ENCODE measurements around the gene FIGLA. TPM values are rescaled to one million over a fixed set of nuclear protein-coding genes. Genes with fewer than 3 reads are reported as not detected.

FIGLA gene
- total and polyA plus RNA-seq, 2 experiments from 2014 or later = not detected

DNA sequence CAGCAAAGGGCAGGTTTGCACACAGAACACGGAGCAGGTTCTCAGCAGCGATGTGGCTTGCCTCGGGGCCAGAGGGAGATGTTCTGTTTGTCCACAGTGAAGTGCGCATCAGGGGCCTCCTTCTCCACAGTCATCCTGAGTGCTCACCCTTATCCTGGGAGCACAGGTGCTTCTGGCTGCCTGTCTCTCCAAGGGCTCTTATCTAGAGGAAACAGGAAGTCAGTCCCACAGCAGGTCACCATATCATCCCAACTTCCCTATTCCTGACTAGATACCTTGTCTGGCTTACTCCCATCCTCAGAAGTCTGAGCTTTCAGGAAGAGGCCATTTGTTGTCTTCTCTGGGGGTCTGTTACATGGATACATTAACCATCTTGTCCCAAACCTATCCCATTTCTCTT, 45.2 kb upstream of the FIGLA start, which contains the start of gene CD207 (continued):
- TF ChIP-seq, protein P1, sequence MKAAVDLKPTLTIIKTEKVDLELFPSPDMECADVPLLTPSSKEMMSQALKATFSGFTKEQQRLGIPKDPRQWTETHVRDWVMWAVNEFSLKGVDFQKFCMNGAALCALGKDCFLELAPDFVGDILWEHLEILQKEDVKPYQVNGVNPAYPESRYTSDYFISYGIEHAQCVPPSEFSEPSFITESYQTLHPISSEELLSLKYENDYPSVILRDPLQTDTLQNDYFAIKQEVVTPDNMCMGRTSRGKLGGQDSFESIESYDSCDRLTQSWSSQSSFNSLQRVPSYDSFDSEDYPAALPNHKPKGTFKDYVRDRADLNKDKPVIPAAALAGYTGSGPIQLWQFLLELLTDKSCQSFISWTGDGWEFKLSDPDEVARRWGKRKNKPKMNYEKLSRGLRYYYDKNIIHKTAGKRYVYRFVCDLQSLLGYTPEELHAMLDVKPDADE (IDR thresholded peaks at IDR 0.05) = no peak
- TF ChIP-seq STAT1 (IDR thresholded peaks at IDR 0.05; ENCODE audit: unreplicated experiment) (no peak), POLR2AphosphoS5 (IDR thresholded peaks at IDR 0.05; ENCODE audit: low read depth) (no peak)
- TF ChIP-seq, protein P2, sequence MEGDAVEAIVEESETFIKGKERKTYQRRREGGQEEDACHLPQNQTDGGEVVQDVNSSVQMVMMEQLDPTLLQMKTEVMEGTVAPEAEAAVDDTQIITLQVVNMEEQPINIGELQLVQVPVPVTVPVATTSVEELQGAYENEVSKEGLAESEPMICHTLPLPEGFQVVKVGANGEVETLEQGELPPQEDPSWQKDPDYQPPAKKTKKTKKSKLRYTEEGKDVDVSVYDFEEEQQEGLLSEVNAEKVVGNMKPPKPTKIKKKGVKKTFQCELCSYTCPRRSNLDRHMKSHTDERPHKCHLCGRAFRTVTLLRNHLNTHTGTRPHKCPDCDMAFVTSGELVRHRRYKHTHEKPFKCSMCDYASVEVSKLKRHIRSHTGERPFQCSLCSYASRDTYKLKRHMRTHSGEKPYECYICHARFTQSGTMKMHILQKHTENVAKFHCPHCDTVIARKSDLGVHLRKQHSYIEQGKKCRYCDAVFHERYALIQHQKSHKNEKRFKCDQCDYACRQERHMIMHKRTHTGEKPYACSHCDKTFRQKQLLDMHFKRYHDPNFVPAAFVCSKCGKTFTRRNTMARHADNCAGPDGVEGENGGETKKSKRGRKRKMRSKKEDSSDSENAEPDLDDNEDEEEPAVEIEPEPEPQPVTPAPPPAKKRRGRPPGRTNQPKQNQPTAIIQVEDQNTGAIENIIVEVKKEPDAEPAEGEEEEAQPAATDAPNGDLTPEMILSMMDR (conservative IDR thresholded peaks at IDR 0.05; ENCODE audit: low read depth in 2 of 2) = no peak

DNA sequence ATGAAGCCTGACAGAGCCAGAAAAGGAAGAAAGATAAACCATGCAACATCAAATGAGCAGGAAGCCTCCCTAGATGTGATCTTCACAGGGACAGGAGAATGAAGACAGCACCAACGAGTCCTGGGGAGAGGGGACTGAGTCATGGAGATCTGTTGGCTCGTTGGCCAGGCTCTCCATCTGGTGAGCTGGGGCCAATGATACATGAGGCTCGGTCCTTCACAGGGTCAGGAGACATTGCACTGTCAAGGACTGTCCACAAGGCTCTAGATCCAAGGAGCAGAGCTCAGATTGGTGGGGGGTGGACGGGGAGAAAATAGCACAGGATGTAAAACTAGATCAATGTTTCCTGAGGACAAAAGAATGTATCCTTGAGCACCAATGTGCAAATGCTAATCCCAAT, 44.4 kb upstream of the FIGLA start:
- Histone ChIP-seq H3K4me3 (no peak overlapping the region), H3K27me3 (ENCODE audit: insufficient read depth) (no peaks in the 10 kb centered on the region), H3K9me2 (ENCODE audit: insufficient read depth) (peaks cover 4% of the 10 kb centered on the region; the same call in 1 of the 2 replicates), H3K27ac (ENCODE audit: low read depth) (no peak overlapping the region), H2AFZ (peak overlapping the region; percentile 14; the same call in 1 of the 2 replicates), H3K4me2 (no peak overlapping the region), H3K79me2 (replicated peaks; ENCODE audit: insufficient read depth) (no peaks in the 10 kb centered on the region), H3F3A (replicated peaks; ENCODE audit: low read depth) (no peaks in the 10 kb centered on the region), H4K20me1 (replicated peaks; ENCODE audit: insufficient read depth) (no peaks in the 10 kb centered on the region), H3K36me3 (ENCODE audit: insufficient read depth) (no peaks in the 10 kb centered on the region), H3K4me1 (ENCODE audit: insufficient read depth) (no peaks in the 10 kb centered on the region)
- Mint-ChIP-seq H3K9me3 (peaks cover 3% of the 10 kb centered on the region; the same call in 2 of the 3 replicates), H3K27me3 (ENCODE audit: insufficient read depth, low read depth, poor library complexity) (peaks cover 19% of the 10 kb centered on the region), H3K4me1 (no peaks in the 10 kb centered on the region), H3K36me3 (ENCODE audit: low read depth) (no peaks in the 10 kb centered on the region), H3K4me3 (no peak overlapping the region), H3K27ac (no peak overlapping the region)
- no peak for TF ChIP-seq POLR2AphosphoS5 (IDR thresholded peaks at IDR 0.05; ENCODE audit: low read depth)
- no peak for TF ChIP-seq ZNF114 (CRISPR knock-in tag; IDR thresholded peaks at IDR 0.05)
- TF ChIP-seq, protein P3, sequence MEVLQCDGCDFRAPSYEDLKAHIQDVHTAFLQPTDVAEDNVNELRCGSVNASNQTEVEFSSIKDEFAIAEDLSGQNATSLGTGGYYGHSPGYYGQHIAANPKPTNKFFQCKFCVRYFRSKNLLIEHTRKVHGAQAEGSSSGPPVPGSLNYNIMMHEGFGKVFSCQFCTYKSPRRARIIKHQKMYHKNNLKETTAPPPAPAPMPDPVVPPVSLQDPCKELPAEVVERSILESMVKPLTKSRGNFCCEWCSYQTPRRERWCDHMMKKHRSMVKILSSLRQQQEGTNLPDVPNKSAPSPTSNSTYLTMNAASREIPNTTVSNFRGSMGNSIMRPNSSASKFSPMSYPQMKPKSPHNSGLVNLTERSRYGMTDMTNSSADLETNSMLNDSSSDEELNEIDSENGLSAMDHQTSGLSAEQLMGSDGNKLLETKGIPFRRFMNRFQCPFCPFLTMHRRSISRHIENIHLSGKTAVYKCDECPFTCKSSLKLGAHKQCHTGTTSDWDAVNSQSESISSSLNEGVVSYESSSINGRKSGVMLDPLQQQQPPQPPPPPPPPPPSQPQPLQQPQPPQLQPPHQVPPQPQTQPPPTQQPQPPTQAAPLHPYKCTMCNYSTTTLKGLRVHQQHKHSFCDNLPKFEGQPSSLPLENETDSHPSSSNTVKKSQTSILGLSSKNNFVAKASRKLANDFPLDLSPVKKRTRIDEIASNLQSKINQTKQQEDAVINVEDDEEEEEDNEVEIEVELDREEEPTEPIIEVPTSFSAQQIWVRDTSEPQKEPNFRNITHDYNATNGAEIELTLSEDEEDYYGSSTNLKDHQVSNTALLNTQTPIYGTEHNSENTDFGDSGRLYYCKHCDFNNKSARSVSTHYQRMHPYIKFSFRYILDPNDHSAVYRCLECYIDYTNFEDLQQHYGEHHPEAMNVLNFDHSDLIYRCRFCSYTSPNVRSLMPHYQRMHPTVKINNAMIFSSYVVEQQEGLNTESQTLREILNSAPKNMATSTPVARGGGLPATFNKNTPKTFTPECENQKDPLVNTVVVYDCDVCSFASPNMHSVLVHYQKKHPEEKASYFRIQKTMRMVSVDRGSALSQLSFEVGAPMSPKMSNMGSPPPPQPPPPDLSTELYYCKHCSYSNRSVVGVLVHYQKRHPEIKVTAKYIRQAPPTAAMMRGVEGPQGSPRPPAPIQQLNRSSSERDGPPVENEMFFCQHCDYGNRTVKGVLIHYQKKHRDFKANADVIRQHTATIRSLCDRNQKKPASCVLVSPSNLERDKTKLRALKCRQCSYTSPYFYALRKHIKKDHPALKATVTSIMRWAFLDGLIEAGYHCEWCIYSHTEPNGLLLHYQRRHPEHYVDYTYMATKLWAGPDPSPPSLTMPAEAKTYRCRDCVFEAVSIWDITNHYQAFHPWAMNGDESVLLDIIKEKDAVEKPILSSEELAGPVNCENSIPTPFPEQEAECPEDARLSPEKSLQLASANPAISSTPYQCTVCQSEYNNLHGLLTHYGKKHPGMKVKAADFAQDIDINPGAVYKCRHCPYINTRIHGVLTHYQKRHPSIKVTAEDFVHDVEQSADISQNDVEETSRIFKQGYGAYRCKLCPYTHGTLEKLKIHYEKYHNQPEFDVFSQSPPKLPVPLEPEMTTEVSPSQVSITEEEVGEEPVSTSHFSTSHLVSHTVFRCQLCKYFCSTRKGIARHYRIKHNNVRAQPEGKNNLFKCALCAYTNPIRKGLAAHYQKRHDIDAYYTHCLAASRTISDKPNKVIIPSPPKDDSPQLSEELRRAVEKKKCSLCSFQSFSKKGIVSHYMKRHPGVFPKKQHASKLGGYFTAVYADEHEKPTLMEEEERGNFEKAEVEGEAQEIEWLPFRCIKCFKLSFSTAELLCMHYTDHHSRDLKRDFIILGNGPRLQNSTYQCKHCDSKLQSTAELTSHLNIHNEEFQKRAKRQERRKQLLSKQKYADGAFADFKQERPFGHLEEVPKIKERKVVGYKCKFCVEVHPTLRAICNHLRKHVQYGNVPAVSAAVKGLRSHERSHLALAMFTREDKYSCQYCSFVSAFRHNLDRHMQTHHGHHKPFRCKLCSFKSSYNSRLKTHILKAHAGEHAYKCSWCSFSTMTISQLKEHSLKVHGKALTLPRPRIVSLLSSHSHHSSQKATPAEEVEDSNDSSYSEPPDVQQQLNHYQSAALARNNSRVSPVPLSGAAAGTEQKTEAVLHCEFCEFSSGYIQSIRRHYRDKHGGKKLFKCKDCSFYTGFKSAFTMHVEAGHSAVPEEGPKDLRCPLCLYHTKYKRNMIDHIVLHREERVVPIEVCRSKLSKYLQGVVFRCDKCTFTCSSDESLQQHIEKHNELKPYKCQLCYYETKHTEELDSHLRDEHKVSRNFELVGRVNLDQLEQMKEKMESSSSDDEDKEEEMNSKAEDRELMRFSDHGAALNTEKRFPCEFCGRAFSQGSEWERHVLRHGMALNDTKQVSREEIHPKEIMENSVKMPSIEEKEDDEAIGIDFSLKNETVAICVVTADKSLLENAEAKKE (CRISPR knock-in tag; IDR thresholded peaks at IDR 0.05) = no peak
- no peak for TF ChIP-seq JUNB (IDR thresholded peaks at IDR 0.05; ENCODE audit: unreplicated experiment)
- no peak for TF ChIP-seq CREB1 (CRISPR knock-in tag; IDR thresholded peaks at IDR 0.05; ENCODE audit: low read depth)
- DNase-seq (ENCODE audit: low spot score) = no peak
- ATAC-seq = no peak

Measured in GM23338 (cell line).